D341Med (cell line): ENCODE data around the gene METAP1D.
"Not testable (repeated sequence)": the region's sequence is repeated elsewhere in the genome, so short reads cannot be mapped to it uniquely, and the experiment has no call there.

Source experiments
- DNase-seq: peaks from one replicate; pipeline ENCODE4 v3.0.0; 2012; ENCODE audit warnings: low spot score

METAP1D gene

GRCh38 chr2:171997031-171997430, 2.7 kb upstream of the METAP1D start:
- DNase-seq, result not testable (repeated sequence)

DNA sequence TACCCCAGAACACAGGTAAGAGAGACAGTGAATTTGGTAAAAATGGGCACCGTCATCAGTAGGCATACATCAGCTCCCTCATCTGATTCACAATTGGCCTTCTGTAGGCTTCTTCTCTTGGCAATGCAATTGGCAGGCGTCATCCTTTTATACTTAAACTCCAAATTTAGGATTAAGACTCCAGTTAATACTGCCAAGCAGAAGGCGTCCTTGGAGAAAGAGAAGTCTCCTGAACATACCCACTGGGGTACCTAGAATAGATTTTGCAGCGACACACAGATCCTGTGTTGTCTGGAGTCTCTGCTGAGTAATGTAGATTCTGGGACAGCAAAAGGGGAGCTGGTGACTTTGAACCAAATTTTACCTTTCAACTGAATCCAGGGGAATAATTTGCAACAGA, 592 bp upstream of the METAP1D start:
- peak; percentile 26 for DNase-seq

DNA sequence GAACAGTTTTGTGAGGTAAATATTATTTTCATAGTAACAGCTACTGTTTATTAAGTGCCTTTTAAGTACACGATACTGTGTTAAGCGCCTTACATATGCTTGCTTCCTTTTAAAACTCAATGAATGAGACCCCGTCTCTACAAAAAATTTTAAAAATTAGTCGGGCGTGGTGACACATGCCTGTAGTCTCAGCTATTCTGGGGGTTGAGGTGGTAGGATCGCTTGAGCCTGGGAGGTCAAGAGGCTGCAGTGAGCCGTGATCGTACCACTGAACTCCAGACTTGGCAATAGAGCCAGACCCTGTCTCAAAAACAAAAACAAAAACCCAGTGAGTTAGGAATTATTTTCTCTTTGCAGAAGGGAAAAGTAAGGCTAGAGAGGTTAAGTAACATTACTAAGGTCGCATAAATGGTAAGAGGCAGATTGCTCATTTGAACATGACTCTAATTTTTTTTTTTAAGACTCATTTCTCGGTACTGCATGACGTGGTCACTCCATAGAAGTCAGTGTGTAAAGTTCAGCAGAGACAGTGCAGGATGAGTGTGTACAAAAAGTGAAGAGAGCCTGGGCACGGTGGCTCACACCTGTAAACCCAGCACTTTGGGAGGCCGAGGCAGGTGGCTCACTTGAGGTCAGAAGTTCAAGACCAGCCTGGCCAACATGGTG, 1.1 kb downstream of the METAP1D start:
- no peak for DNase-seq

DNA sequence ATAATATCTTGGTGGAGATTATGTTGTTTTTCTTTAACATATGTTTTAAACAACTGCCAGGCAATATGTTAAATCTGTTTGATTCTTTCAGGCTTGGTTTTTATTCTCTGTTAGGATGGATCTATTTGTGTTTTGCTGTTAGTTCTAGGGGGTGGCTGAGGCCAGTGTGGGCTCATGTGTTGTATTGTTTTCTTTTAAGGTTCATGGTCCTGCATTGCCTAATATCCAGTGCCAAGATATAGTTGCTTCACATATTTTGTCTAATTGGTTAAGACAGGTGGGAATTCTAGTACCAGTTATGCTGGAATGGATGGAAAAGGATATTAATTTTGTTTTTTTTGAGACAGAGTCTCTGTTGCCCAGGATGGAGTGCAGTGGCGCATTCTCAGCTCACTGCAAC, 7.6 kb downstream of the METAP1D start:
- no peak for DNase-seq

- DNase-seq, result no peak
Observed at GRCh38 chr2:172009823-172010222, 10.1 kb downstream of the METAP1D start.

GRCh38 chr2:172011812-172012575, 12.2 kb downstream of the METAP1D start:
- no peak for DNase-seq

DNA sequence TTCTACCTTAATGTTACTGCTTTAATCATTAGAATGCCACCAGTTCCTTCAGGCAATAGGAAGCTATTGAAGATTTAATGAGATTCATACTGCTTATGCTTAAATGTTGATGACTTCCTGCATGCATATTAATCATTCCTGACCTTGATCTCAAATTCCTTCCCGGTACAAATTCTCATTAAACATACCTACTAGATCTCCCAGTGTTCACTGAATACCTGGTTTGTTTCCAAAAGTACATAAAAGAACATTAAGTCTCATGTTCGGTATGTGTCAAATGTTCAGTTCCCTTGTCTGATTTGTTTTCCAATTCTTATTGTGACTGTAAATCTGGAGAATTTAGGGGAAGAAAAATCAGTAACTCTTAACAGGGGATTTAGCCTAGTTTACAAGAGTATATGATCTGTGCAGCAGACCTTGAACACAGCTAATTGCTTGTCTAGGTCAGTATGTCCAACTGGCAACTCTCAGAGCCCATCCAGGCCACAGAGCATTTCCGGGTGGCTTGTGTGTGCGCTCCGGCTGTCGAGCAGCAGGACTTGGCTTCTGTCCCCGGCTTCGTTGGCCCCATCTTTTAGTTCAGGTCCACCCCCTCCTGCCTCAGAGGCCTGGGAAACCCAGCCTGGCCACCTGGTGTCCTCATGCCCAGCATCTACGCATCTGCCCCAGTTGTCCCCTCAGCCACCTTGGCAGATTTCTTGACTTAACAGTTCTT, 13.1 kb downstream of the METAP1D start:
- DNase-seq, result no peak

GRCh38 chr2:172013396-172013795, 13.6 kb downstream of the METAP1D start:
- no peak for DNase-seq

- peak; percentile 31 for DNase-seq
Observed at GRCh38 chr2:172021074-172021931, 21.6 kb downstream of the METAP1D start.

GRCh38 chr2:172021955-172022354, 22.2 kb downstream of the METAP1D start:
- peak; percentile 43 for DNase-seq

GRCh38 chr2:172031536-172031935, 31.8 kb downstream of the METAP1D start:
- no peak for DNase-seq

GRCh38 chr2:172038121-172038520, 38.4 kb downstream of the METAP1D start:
- DNase-seq, result no peak

GRCh38 chr2:172038604-172039003, 38.9 kb downstream of the METAP1D start:
- no peak for DNase-seq

DNA sequence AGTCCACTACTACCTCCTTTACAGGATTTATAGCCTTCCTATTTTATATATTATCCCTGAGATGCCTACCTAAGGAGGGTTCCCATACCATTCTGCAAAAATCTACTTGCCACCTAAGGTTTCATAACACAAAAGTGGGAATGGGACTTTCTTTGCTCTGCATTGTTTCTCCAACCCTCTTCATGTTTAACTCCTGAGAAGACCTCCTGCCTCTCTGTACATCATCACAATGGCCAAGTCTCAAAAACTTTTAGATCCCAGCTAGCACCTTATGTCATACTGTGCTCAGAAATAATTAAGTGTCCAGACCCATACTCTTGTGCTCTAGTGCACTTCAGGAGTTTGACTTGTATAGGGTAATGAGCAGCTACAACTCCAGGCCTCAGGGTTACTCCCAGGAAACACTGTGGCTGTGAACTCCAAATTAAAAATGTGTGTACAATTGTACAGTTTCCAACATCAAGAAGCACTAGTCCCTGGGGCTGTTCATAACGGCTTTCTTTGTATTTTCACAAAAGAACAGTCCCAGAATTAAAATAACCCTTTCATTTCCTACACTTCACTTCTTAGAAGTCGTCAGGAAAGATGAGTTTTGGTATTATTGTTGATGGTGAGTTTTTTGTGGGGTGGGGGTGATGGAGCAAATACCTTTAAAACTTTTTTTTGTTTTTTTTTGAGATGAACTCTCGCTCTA, 39.4 kb downstream of the METAP1D start:
- DNase-seq, result no peak

GRCh38 chr2:172040311-172040710, 40.6 kb downstream of the METAP1D start:
- peak; percentile 21 for DNase-seq

DNA sequence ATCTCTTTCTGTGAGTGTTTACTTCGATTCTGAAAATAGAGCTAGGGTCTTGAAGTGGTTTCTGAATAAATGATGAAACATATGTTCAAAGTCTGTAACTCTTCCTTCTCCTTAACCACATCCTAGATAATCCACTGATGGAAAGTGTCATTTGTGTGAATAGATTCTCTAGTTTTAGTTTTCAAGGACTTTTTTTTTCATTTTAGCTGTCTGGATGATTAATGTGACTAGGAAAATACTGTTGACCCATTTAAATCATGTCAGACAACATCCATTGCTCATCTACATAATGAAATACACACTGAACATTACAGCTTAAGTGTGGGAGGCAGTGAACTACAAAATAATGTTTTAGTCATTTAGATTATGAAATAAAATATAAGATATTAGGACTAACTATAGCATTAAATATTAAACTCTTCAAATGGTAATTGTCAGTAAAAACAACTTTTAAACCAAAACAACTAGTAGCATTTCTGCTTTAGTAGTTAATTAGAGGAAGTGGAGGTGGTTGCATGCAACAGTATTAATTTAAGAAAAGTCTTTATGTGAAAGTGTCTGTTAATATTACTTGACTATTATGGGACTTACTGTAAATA, 46.4 kb downstream of the METAP1D start:
- no peak for DNase-seq

DNA sequence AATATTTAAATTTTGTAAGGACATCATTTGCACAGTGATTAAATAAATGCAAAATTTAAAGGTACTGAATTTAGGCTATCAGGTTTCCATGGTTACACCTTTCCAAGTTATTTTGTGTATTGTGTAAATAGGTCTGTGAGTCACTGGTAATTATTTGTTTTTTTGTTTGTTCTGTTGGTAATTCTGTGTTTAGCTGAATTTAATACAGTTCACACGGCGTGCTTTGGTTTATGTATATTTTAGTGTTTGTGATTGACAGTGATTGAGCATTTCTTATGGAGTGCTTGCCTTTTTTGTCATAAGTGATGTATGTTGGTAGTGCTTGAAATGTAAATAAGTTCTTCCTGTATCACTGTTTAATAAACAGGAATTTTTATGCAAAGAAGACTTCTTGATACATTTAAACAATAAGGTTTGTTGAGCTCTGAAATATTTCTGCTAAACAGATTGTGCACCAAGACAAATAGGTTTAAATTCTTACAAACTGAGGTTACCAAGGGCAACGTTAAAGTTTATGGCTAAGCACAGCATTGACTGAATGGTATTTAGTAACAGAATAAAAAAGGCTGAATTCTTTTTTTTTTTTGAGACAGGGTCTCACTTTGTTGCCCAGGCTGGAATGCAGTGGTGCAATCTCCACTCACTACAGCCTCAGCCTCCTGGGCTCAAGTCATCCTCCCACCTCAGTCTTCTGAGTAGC, 47.3 kb downstream of the METAP1D start:
- no peak for DNase-seq

DNA sequence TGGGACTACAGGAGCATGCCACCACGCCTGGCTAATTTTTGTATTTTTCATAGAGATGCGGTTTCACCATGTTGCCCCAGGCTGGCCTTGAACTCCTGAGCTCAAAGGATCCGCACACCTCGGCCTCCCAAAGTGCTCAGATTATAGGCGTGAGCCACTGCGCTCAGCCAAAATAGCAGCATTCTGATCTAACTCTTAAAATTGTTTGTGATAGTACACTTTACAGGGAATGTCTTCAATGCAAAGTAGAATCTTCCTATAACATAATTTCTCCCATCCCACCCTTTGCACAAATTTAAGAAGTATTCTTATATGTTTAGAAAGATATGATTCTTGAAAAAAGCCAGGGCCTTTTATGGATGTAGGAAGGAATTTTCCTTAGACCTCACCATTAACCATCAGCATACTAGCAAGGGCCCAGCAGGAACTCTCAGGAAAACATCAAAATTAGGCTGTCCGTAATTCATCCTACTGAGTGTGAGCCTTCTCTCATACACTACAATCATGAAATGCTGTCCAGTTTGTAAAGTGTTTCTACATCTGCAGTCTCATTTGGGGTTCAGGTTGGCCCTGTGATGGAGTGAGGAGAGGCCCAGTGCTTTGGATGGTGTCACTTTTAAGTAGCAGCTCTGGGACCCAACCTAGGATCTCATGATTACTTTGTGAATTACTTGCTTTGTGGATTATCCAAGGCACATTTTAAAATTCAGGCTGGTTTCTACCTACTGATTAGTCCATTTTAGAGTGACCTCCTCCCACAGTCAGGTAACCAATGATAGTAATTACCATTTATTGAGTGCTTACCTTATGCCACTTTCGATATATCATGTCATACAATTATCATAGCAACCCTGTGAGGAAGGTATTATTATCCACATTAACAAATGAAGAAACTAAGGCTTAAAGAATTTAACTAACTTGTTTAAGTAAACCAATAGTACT, 48.1 kb downstream of the METAP1D start:
- no peak for DNase-seq
